GM19438 (cell line): ENCODE results near the gene MEIS3.

Source experiments
- ATAC-seq: cut with Tn5 transposase; IDR thresholded peaks from one replicate; pipeline ENCODE4 v1.9.1; 2021; ENCODE audit warnings: low read depth; ENCODE audit not compliant: unreplicated experiment

MEIS3 gene

DNA sequence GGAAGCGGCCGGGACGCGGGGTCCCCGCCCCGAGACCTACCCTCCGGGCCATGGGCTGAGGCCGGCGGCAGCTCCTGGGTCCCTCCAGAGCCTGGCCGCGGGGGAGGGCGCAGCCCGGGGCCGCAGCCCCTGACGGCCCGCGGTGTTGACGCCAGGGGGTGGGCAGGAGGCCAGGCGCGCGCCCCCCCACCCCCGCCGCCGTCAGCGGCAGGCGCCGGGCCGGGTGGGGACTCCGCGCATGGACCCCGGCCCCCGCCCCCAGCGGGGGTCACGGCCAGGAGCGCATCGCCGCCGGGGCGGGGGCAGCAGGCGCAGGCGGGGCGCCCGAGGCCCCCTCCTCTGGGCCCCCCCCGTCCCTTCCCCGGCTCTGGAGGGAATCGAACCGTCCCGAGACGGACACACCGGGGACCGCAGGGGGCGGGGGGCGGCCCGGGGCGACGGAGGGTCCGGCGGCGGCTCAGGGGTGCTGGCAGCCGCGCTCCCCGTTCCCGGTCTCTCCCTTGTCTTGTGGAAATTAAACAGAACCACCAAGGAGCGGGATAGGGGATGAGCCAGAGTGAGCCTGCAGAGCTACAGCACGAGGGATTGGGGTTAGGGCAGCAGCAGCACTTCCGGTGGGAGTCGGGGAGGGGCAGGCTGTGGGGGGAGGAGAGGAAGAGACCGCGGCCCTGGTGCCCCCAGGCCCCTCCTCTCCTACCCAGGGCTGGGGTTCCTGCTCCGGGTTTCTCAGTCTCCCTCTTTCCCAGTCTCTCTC is at the start of gene MEIS3:
MEIS3 (minus strand) TSS at position 498 of the 754 bp plus-strand sequence; CDS start at position 52, 446 bp downstream.
- ATAC-seq = no peak

DNA sequence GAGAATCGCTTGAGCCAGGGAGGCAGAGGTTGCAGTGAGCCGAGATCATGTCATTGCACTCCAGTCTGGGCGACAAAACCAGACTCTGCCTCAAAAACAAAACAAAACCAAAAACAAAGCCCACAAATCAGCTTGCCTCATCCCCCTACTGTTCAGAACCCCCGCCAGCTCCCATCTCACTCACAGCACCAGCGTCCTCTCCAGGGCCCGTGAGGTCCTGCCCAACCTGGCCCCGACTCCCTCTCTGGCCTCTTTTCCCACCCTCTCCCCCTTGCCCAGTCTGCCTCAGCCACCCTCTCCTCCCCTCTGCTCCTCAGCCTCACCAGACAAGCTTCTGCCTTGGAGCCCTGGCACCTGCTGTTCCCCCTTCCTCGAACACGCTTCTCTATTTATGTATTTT is 48.6 kb upstream of the MEIS3 start:
- ATAC-seq = no peak

DNA sequence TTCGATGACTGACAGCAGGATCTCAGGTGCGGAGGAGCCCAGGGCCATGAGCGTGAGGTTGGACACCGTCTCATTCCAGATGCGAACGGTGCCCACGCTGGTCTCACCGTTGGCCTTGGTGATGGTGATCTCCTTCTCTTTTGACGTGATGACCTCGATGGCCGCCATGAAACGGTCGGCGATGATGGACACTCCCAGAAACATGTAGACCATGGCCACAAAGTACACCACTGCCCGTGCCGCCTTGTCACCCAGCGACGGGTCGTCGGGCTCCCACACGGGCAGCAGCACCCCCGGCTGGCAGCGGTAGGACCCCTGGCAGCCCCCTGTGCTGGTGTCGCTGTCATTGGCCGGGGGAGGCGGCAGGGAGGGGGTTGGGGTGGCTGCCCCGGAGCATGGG is 46.6 kb upstream of the MEIS3 start:
- no peak for ATAC-seq

DNA sequence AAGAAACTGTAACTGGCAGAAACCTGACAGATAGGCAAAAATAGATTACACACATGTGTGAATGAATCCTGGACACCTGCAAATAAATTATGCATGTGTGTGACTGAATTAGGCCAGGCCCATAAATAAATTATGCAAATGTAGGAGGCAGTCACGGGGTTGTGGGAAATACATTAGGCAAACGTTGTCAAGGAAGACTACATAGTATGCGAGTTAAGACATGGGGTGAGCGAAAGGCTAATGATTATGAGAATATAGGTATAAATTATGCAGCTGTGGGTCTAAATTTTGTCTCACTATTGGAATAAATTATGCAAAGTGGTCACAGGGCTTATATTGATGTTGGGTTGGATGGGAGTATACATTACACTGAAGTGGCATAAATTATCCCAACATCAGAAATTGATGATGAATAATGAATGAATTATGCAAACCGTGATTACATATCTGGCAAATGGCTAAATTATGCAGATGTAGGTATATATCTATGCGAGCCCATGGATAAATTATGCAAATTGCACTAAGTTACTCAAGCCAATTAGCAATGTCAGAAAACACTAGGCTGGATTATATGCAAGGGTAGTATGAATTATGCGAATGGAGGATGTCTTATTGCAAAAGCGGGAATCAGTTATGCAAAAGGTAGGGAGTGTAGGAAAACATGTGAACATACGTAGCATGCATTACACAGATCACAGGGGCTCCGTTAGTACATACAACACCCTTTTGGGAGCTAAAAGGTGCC is 45.5 kb upstream of the MEIS3 start:
- ATAC-seq = no peak

DNA sequence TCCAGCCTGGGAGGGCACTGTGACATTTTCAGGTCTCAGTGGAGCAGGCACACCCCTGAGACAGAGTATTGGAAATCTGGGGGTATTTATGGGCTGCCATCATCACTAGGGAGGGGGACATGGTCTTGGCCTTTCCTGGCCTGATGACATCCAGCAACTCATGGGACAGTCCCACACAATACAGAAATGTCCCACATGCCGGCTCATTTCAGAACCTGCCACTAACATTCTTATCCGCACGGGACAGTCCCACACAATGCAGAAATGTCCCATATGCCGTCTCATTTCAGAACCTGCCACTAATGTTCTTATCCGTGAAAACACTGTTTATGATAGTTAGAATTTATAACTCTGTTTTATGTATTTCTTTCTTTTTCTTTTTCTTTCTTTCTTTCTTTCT is 42.5 kb upstream of the MEIS3 start:
- no peak for ATAC-seq

DNA sequence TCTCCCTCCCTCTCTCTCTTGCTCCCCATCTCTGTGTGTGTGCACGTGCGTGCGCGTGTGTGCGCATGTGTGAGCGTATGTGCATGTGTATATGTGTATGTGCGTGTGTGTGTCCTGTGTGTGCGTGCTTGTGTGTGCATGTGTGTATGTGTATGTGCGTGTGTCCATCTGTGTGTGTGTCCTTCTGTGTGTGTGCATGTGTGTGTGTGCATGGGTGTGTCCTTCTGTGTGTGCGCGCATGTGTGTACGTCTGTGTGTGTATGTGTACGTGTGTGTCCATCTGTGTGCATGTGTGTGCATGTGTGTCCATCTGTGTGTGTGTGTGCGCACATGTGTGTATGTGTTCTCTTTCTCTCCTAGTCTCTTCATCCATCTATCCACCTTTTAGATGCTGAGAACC is 40.1 kb upstream of the MEIS3 start:
- ATAC-seq = no peak

DNA sequence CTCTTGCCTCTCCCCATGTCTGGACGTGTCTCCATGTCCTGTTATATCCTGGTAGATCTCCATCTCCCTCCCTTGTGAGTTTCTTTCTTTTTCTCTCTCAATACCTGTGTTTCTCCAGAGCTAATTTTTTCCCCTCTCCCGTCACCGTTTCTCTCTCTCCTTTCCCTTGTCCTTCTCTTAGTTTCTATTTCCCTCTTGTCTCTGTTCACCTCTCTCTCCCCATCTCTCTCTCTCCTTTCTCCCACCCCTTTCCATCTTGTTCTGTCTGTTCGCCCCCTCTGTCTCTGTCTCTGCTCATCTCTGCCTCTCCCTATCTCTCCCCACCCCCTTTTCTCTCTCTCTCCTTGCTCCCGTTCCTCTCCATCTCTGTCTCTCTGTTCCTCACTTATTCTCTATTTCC is 39.3 kb upstream of the MEIS3 start:
- ATAC-seq = no peak

DNA sequence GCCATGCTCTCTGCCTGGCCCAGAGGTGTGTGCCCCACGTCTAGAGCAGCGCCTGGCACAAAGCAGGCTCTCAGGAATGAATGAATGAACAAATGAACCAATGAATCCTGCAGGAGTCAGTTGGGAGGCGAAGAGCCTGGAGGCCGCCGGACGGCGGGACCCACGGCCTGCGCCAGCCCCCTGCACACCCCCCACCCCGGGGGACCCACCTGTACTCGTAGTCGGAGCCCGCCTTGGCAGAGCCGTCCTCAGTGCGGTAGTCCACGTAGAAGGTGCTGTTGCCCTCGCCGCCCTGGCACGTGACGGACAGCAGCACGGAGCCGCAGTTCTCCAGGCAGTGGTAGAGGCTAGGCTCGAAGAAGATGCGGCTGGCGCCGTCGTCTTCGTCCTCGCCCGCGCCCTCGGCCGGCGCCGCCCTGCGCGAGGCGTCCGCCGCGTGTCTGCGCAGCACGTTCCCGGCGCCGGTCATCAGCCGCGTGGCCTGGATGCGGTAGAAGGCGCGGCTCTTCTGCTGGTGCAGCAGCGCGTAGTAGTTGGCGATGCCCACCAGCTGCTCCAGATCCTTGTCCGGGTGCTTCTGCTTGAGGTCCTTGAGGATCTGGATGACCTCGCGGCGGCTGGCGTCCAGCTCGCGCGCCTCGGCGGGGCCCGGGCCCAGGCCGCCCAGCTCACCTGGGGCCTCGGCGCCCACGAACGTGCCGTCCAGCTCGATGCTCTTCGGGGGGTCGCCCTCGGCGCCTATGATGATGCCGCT is 37.6 kb upstream of the MEIS3 start:
- no peak for ATAC-seq

DNA sequence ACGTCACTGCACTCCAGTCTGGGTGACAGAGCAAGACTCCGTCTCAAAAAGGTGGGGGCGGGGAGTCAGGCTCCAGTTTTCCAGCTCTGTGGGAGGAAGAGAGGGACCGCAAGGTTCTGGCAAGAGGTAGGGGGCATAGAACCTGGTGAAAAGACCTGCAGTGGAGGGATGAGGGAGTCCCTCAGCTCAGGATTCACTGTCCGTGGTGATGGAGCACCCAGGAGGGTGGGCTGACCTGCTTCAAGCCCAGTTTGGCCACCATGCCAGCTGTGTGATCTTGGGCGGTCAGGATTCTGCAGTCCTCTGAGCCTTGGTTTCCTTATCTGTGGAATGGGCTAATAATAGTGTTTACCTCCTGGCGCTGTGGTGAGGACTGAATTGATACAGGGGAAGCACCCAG is 31.2 kb upstream of the MEIS3 start:
- no peak for ATAC-seq

DNA sequence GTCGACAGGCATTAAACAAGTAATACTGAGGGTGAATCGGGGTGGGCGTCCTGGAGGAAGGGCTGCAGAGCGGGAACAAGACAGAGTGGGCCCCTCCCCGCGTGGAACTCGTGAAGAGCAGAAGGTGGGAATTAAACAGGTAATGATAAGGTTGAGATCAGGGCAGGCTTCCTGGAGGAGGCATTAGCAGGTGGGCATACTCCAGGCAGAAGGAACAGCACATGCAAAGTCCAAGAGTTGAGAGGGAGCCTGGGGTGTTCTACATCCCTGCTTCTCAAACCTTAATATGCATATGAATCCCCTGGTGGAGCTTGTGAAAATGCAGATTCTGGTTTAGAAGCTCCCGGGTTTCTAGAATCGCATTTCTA is 29.0 kb upstream of the MEIS3 start:
- no peak for ATAC-seq

DNA sequence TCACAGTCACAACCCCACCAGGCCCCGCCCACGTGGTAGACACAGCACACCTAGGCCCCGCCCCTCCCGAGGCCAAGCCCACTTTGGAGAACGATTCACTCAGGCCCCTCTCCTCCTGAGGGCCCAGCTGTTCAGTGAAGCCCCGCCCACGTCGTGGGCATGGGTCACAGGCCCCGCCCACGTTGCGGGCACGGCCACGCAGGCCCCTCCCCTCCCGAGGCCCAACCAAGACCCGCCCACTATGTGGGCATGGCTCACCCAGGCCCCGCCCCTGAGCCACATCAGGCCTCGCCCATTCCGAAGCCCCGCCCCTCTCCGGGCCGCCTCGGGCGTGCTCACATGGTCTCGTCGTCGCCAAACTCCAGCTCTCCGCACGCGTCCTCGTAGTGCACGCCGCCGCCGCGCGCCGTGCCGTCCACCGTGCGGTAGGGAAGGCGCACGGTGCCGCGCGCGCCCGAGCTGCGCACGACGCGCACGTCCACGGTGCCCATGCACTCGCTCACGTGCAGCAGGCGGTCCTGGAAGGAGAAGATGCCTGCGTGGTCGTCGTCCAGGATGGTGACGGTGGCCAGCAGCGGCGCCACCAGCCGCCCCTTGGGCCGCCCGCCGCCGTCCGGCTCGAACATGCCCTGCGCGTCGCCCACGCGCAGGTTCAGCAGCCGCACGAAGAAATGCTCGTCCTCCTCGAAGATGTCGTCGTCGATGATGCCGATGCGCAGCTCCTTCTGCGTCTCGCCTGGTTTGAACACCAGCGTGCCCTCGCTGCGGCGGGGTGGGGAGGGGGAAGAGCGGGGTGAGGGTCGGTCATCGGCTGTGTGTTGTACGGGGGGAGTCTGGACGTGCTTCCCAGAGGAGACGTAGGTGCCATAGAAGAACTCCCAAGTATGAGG is 28.4 kb upstream of the MEIS3 start:
- ATAC-seq = no peak

DNA sequence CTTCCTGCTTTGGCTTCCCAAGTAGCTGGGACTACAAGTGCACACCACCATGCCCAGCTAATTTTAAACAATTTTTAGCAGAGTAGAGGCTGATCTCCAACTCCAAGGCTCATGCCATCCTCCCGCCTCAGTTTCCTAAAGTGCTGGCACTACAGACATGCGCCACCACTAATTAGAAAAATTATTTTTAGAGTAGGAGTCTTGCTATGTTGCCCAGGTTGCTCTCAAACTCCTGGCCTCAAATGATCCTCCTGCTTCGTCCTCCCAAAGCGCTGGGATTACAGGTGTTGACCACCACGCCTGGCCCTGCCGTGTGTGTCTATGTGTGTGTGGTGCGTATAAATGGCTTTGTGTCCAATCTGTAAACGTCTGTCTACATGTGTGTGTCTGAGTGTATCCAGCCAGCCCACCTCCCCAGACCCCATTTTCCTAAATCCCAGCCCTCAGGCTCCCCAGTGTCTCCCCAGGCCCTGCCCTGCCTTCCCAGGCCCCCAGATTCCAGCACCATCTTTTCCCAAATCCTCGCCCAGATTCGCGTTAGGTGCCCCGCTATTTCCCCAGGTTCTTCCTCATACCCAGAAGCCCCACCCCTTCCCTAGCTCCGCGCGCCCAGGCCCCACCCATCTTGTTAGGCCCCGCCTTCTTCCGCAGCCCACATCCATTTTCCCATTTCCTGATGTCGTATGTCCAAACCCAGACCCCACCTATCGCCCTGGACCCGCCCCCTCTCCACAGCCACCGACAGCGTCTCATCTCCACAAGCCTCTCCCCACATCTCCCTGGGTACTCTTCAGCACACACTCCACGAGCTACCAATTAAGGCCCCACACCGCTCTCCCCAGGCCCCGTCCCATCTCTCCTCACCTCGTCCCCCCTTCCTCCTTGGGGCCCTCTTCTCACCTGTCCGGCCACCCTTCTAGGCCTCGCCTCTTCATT is 27.5 kb upstream of the MEIS3 start:
- ATAC-seq = no peak

DNA sequence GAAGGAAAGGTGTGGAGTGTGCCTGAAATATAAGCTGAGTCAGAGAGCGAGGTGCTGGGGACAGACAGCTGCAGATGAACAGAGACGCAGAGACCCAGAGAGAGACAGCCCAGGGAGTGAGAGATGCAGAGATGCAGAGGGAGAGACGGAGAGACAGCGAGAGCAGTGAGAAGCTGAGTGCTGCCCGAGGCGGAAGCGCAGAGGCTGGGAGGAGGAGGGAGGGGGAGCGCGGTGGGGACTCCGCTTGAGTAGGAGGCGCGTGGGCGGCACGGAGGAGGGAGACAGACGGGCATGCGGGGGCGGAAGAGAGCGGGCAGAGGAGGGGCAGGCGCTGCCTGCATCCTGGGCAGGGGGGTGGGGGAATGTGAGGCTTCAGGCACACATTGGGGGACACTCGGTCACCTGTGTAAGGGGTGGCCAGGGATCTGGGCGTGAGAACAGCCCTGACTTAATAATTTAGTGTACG is 26.6 kb upstream of the MEIS3 start:
- ATAC-seq = no peak

DNA sequence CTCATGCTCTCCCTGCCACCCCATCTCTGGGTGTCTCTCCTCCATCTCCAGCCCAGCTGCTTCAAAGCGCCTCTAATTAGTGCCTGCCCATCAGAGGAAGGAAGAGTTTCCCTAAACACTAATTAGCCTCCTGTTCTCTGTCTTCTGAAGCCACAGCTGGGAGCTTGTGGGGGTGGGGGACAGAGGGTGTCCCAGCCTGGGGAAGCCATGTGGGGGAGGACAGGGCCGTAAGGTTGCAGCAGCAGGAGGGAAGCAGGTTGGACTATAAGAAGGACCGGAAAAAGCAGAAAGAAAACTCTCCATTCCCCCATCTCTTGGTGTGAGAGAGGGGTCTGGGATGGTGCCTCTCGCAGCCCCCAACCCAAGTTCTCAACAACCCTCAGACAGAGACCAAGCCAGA is 26.2 kb upstream of the MEIS3 start:
- no peak for ATAC-seq

DNA sequence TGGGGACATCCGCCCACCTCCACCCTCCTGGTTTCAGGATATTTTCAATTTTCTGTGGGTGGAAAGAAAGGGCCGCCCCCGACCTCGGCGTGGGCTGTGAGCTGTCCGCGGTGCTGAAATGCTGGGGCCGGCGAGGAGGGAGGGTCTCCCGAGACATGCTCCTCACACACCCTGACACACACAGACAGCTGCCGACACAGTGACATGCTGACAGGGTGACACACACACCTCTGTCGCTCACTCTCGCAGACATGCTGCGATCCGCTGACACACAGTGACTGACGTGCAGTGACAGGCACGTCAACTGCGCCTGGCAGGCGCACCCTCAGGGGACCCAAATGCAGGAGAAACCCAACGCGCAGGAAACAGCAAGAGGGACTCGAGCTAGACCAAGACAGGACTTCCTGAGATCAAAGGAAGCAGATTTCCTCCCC is 25.1 kb upstream of the MEIS3 start:
- ATAC-seq = no peak

DNA sequence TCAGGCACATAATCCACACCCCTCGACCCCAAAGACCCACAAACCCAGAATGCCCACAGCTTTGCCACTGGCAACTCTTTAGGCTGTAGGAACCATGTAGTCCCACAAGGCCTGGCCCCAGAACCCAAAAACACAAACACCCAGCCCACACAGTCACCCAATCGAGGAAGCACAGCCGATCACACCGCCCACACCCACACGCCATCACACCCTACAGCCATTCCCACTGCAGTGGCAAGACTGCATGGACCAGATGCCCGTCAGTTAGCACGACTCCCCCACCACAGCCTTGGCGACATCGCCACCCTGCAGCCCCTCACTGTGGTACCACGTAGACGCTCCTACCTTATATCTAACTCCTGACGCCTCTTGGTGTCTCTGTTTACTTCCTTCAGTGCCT is 24.0 kb upstream of the MEIS3 start:
- ATAC-seq = no peak

DNA sequence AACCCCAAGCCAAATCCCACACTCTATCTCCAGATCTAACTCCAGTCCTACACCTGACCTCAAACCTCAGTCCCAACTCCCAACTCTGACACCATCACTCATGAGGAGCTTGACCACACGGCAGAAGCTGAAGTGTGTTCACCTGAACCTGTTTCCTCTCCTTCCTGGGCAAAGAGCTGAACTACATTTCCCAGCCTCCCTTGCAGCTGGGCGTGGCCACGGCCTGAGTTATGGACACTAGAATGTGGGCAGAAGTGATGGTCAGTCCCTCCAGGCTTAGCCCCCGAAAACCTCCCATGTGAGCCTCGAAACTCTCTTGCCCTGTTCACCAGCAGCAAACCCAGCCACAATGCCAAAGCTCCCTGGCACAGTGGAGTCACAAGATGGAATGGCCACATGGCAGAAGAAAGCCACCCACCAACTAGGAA is 19.5 kb upstream of the MEIS3 start:
- no peak for ATAC-seq

DNA sequence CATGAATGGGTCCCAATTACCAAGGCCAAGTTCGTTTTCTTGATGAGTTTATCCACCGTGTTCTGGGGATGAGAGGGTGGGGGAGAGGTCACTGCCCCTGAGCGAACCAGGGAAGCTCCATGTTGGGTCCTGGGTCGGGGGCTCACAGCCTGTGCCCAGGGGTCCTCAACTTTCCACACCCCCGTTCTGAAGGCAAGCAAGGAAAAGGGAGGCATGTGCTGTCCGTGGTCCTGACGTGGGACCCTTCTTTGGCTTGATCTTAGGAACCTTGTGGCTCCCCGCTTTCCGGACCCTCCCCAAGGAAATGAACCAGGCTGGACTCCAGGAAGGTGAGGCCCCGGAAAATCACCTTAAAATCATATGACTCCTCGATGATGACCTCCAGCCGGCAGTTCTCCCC is 18.2 kb upstream of the MEIS3 start:
- no peak for ATAC-seq

DNA sequence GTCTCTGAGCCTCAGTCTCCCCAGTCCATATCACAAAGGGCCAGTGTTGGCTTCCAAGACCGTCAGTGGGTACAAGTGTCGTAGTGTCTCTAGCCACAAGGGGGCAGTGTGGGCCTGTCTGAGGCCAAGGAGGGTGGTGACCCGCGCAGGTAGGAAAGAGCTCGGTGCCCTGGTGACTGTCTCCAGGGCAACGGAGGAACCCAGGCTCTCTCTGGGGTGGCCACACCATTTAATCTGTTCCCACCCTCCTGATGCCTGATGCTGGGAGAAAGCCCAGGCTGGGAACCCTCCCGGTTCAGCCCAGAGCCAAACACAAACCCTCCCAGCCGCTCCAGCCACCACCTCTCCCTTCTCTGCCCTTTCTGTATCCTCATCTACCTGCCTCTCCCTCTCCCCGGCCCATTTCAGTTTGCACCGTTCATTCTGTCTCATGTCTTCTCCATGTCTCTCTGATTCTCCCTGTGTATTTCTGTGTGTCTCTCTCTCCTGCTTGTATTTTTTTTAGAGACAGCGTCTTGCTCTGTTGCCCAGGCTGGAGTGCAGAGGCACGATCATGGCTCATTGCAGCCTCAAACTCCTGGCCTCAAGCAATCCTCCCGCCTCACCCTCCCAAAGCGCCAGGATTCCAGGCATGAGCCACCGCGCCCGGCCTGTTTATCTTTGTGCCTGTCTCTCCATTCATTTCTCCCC is 17.5 kb upstream of the MEIS3 start:
- ATAC-seq = no peak
